Measurements from ENCODE around the gene GTF2A1L. TPM values are rescaled to one million over a fixed set of nuclear protein-coding genes. Genes with fewer than 3 reads are reported as not detected.

Gene GTF2A1L
- total RNA-seq, 1 donor from 2014 or later: 0.59 TPM

Other genes with a start within 250 kb of the GTF2A1L start
- gene PPP1R21, start 177.1 kb upstream of the GTF2A1L start, total RNA-seq: 15.3 and 15.4 TPM in 2 replicates
- 7.3 and 10.5 TPM in 2 replicates for gene STON1, start 87.7 kb upstream of the GTF2A1L start, total RNA-seq
- gene LHCGR, start 137.9 kb downstream of the GTF2A1L start, total RNA-seq: not detected in 2 replicates